Natural killer cell (primary cell): ENCODE measurements around the gene SLC25A21. TPM values are rescaled to one million over a fixed set of nuclear protein-coding genes. Genes with fewer than 3 reads are reported as not detected.

Experiments
- ATAC-seq, 3 donors: fragments of 150-1000 bp in 2 of 3; fragments of 200-7000 bp in 1 of 3; cut with Tn5 transposase; 1 replicate in 1 of 3; 2 replicates in 2 of 3; pipeline ENCODE4 v1.10.0; 2021; ENCODE audit warnings: mild to moderate bottlenecking in 2 of 3, moderate library complexity in 2 of 3
- DNase-seq, 2 donors: peaks; one replicate each; pipeline versions ENCODE4 v3.0.0 to v3.0.0-alpha.2; 2013 to 2021; ENCODE audit warnings: mixed read lengths in 1 of 2
- H3K27ac ChIP-seq: one replicate; pipeline ENCODE4 v1.5.1; 2013; ENCODE audit warnings: mild to moderate bottlenecking, low read length
- H3K27me3 ChIP-seq: one replicate; pipeline ENCODE4 v1.6.1; 2013; ENCODE audit warnings: low read length; ENCODE audit not compliant: control insufficient read depth, insufficient read depth
- H3K36me3 ChIP-seq: one replicate; pipeline ENCODE4 v1.6.1; 2013; ENCODE audit warnings: low read length; ENCODE audit not compliant: control insufficient read depth, insufficient read depth
- H3K4me1 ChIP-seq: one replicate; pipeline ENCODE4 v1.6.1; 2013; ENCODE audit warnings: low read length; ENCODE audit not compliant: control insufficient read depth, insufficient read depth
- H3K4me3 ChIP-seq: one replicate; pipeline ENCODE4 v1.5.1; 2013; ENCODE audit warnings: low read length
- H3K9me3 ChIP-seq: one replicate; pipeline ENCODE4 v1.6.1; 2013; ENCODE audit warnings: low read length; ENCODE audit not compliant: control insufficient read depth, insufficient read depth
- H3K27ac Mint-ChIP-seq, 2 donors: one replicate each; pipeline ENCODE4 v1.8.0; 2022; ENCODE audit warnings: mild to moderate bottlenecking in 2 of 2, mixed read lengths in 2 of 2, moderate library complexity in 1 of 2
- H3K27me3 Mint-ChIP-seq, 2 donors: one replicate each; pipeline ENCODE4 v1.8.0; 2022; ENCODE audit warnings: low read depth in 2 of 2, mixed read lengths in 2 of 2
- H3K36me3 Mint-ChIP-seq: one replicate; pipeline ENCODE4 v1.8.0; 2022; ENCODE audit warnings: mixed read lengths
- H3K4me1 Mint-ChIP-seq, 2 donors: one replicate each; pipeline ENCODE4 v1.8.0; 2022; ENCODE audit warnings: mixed read lengths in 2 of 2
- H3K4me3 Mint-ChIP-seq: one replicate; pipeline ENCODE4 v1.8.0; 2022; ENCODE audit warnings: mild to moderate bottlenecking, moderate library complexity, mixed read lengths
- H3K9me3 Mint-ChIP-seq, 2 donors: one replicate each; pipeline ENCODE4 v1.8.0; 2022; ENCODE audit warnings: mixed read lengths in 2 of 2
- CTCF ChIP-seq: fragments of 200-600 bp; IDR thresholded peaks from one replicate; pipeline ENCODE4 v1.8.0; 2022; ENCODE audit warnings: antibody characterized with exemption
- WGBS: methylation state at CpG from one replicate; pipeline ENCODE4 v1.1.7; 2013; ENCODE audit warnings: missing lambda C conversion rate; ENCODE audit not compliant: insufficient coverage; 5-methylcytosine and 5-hydroxymethylcytosine counted together
- intact Hi-C: fragments of 100-400 bp; cut with micrococcal nuclease; formaldehyde crosslinking; loops from one replicate; pipeline ENCODE4 v1.14.2; 2022
- total RNA-seq, 4 donors: library from RNA; stranded (reverse); fragments of 120-200 nt in 1 of 4; gene quantifications; one replicate each; pipeline versions ENCODE4 v1.2.3 to v1.2.4, GENCODE V29; 2013 to 2022

Gene SLC25A21
- total RNA-seq, 3 donors from 2014 or later (not counting 1 experiment from before 2014, with no cell fraction given) = not detected

GRCh38 chr14:37018571-37019240 lies 153.7 kb downstream of the SLC25A21 start:
- Mint-ChIP-seq H3K36me3 (peaks cover 9% of the 10 kb centered on the region), H3K9me3 (peaks cover 17 to 19% of the 10 kb centered on the region in 2 donors), H3K27me3 (no peaks in the 10 kb centered on the region), H3K27ac (no peak overlapping the region), H3K4me1 (no peaks in the 10 kb centered on the region), H3K4me3 (no peak overlapping the region)
- Histone ChIP-seq H3K27me3 (no peaks in the 10 kb centered on the region), H3K4me1 (no peaks in the 10 kb centered on the region), H3K4me3 (no peak overlapping the region), H3K36me3 (no peaks in the 10 kb centered on the region), H3K9me3 (no peaks in the 10 kb centered on the region), H3K27ac (no peak overlapping the region)
- no peak for TF ChIP-seq CTCF
- DNase-seq = no peak
- 80% methylated on average over 3 of the region's 3 CpGs for WGBS
- intact Hi-C loops = no loop called here
- ATAC-seq = no peak

- 72% methylated on average over 4 of the region's 4 CpGs for WGBS
- Histone ChIP-seq H3K27ac (no peak overlapping the region), H3K27me3 (no peaks in the 10 kb centered on the region), H3K4me1 (no peaks in the 10 kb centered on the region), H3K36me3 (no peaks in the 10 kb centered on the region), H3K4me3 (no peak overlapping the region), H3K9me3 (no peaks in the 10 kb centered on the region)
- Mint-ChIP-seq H3K4me1 (no peaks in the 10 kb centered on the region), H3K4me3 (no peak overlapping the region), H3K9me3 (peaks cover 9 to 13% of the 10 kb centered on the region in 2 donors), H3K27ac (no peak overlapping the region), H3K27me3 (no peaks in the 10 kb centered on the region), H3K36me3 (peaks cover 9% of the 10 kb centered on the region)
- intact Hi-C loops = no loop called here
- no peak for TF ChIP-seq CTCF
- ATAC-seq (no peak), DNase-seq (no peak)
Observed at GRCh38 chr14:37013078-37013477, 159.3 kb downstream of the SLC25A21 start.

GRCh38 chr14:36998686-36999085 lies 173.7 kb downstream of the SLC25A21 start:
- H3K36me3 Mint-ChIP-seq = no peaks in the 10 kb centered on the region
- no peaks in the 10 kb centered on the region for H3K27me3 Mint-ChIP-seq
- no peak for DNase-seq
- WGBS = 73% methylated on average over 1 of the region's 1 CpG
- intact Hi-C loops = no loop called here
- no peak overlapping the region for H3K27ac ChIP-seq
- ATAC-seq = no peak
- H3K4me1 Mint-ChIP-seq = no peaks in the 10 kb centered on the region
- no peak overlapping the region for H3K27ac Mint-ChIP-seq
- H3K9me3 Mint-ChIP-seq = peaks cover 3 to 15% of the 10 kb centered on the region in 2 donors
- H3K4me1 ChIP-seq = no peaks in the 10 kb centered on the region
- no peak overlapping the region for H3K4me3 Mint-ChIP-seq
- H3K36me3 ChIP-seq = no peaks in the 10 kb centered on the region
- H3K9me3 ChIP-seq = no peaks in the 10 kb centered on the region
- no peaks in the 10 kb centered on the region for H3K27me3 ChIP-seq
- no peak overlapping the region for H3K4me3 ChIP-seq
- no peak for TF ChIP-seq CTCF

- H3K4me3 Mint-ChIP-seq = no peak overlapping the region
- no peak overlapping the region for H3K4me3 ChIP-seq
- no peaks in the 10 kb centered on the region for H3K27me3 ChIP-seq
- no peak overlapping the region for H3K27ac ChIP-seq
- no peaks in the 10 kb centered on the region for H3K9me3 ChIP-seq
- intact Hi-C loops = no loop called here
- H3K9me3 Mint-ChIP-seq = peaks cover 3 to 15% of the 10 kb centered on the region in 2 donors
- no peaks in the 10 kb centered on the region for H3K4me1 ChIP-seq
- no peaks in the 10 kb centered on the region for H3K36me3 ChIP-seq
- no peaks in the 10 kb centered on the region for H3K36me3 Mint-ChIP-seq
- H3K27ac Mint-ChIP-seq = no peak overlapping the region
- no peak for DNase-seq
- WGBS = 74% methylated on average over 4 of the region's 4 CpGs
- no peak for ATAC-seq
- no peaks in the 10 kb centered on the region for H3K27me3 Mint-ChIP-seq
- no peaks in the 10 kb centered on the region for H3K4me1 Mint-ChIP-seq
- no peak for TF ChIP-seq CTCF
Observed at GRCh38 chr14:36997843-36998242, 174.6 kb downstream of the SLC25A21 start.
